OCI-LY3 (cell line): ENCODE measurements around the gene MSS51.

ENCODE experiments used
- CTCF ChIP-seq: fragments of 200-600, 300-600 bp; sonication (generic); IDR thresholded peaks from 2 replicates; pipeline ENCODE4 v1.5.1; 2014; ENCODE audit warnings: antibody characterized with exemption, low read length, low read depth
- EZH2phosphoT487 ChIP-seq: fragments of 200-600 bp; shearing (Covaris generic); IDR thresholded peaks from 2 replicates; pipeline ENCODE4 v1.6.1; 2018; ENCODE audit warnings: antibody characterized with exemption, mixed run types, low read depth

GRCh38 chr10:73388228-73388627 is 45.1 kb downstream of the MSS51 start:
- TF ChIP-seq CTCF (no peak), EZH2phosphoT487 (no peak)
